Mammary microvascular endothelial cell (primary cell): ENCODE measurements around the gene FAM156B. TPM values are rescaled to one million over a fixed set of nuclear protein-coding genes. Genes with fewer than 3 reads are reported as not detected.

Experiments
- total RNA-seq: library from RNA; depleted of rRNA; stranded (reverse); fragments of >200 nt; gene quantifications from 2 replicates; pipeline ENCODE4 v1.2.3, GENCODE V29; 2015

The FAM156B gene
- total RNA-seq, result 3.5 and 9.1 TPM in 2 replicates

GRCh38 chrX:52896855-52897709, at the start of gene FAM156B:
Gene FAM156B, plus strand, starts transcription at chrX:52897330. Its CDS starts 9,896 bp downstream, at chrX:52907226.

GRCh38 chrX:52867610-52868348, 29.4 kb upstream of the FAM156B start, which contains the start of gene XAGE3:
Gene XAGE3, minus strand, starts transcription at chrX:52868083. Its CDS starts 950 bp downstream, at chrX:52867133.

Other genes with a start within 250 kb of the FAM156B start
- not detected in 2 replicates for gene SSX7, start 242.4 kb upstream of the FAM156B start, total RNA-seq
- not detected in 2 replicates for gene SSX2, start 190.2 kb upstream of the FAM156B start, total RNA-seq
- gene SSX2B, start 146.1 kb upstream of the FAM156B start, total RNA-seq, result not detected in 2 replicates
- gene SPANXN5, start 99.9 kb upstream of the FAM156B start, total RNA-seq, result not detected in 2 replicates
- not detected in 2 replicates for gene XAGE5, start 86.0 kb upstream of the FAM156B start, total RNA-seq
- not detected in 2 replicates for gene XAGE3, start 29.2 kb upstream of the FAM156B start, total RNA-seq
- gene FAM156A, start 61.2 kb downstream of the FAM156B start, total RNA-seq, result 4.9 and 8.2 TPM in 2 replicates
- gene GPR173, start 151.5 kb downstream of the FAM156B start, total RNA-seq, result 0.84 and 0.93 TPM in 2 replicates
- gene TSPYL2, start 185.0 kb downstream of the FAM156B start, total RNA-seq, result 4.6 and 6.2 TPM in 2 replicates
- 2.6 and 3.3 TPM in 2 replicates for gene KANTR, start 196.8 kb downstream of the FAM156B start, total RNA-seq